WTC11 (cell line): ENCODE data around the gene WDR82. TPM values are rescaled to one million over a fixed set of nuclear protein-coding genes. Genes with fewer than 3 reads are reported as not detected.

Experiments used
- ATAC-seq: fragments of 200-7000 bp; cut with Tn5 transposase; 2 replicates; pipeline ENCODE4 v1.10.0; 2021; ENCODE audit warnings: mild to moderate bottlenecking, moderate library complexity
- CTCF ChIA-PET: fragments of 300-600 bp; sonication (Branson Sonifier 250); formaldehyde crosslinking; loops from one replicate; lab custom pipeline; 2021; ENCODE audit warnings: antibody characterized with exemption; lab: Charles Lee
- POLR2A ChIA-PET: fragments of 350-600 bp; sonication (Branson Sonifier 250); formaldehyde crosslinking; loops from one replicate; lab custom pipeline; 2021; ENCODE audit warnings: antibody characterized with exemption; lab: Charles Lee
- DNase-seq: peaks from one replicate; pipeline ENCODE4 v3.0.0; 2021; ENCODE audit warnings: low spot score
- H3K27ac Mint-ChIP-seq: 2 replicates; pipeline ENCODE4 v1.8.0; 2021; ENCODE audit warnings: mixed read lengths
- H3K27me3 Mint-ChIP-seq: 2 replicates; pipeline ENCODE4 v1.8.0; 2021; ENCODE audit warnings: low read depth, mild to moderate bottlenecking, moderate library complexity, mixed read lengths
- H3K36me3 Mint-ChIP-seq: 2 replicates; pipeline ENCODE4 v1.8.0; 2021; ENCODE audit warnings: mixed read lengths
- H3K4me1 Mint-ChIP-seq: 2 replicates; pipeline ENCODE4 v1.8.0; 2022; ENCODE audit warnings: mixed read lengths
- H3K4me3 Mint-ChIP-seq: 2 replicates; pipeline ENCODE4 v1.8.0; 2021; ENCODE audit warnings: mild to moderate bottlenecking, moderate library complexity, mixed read lengths
- H3K9me3 Mint-ChIP-seq: 2 replicates; pipeline ENCODE4 v1.8.0; 2021; ENCODE audit warnings: mixed read lengths
- GABPB1 ChIP-seq: sonication (generic); formaldehyde crosslinking; IDR thresholded peaks from 2 replicates; pipeline ENCODE4 v1.8.1; 2023; ENCODE audit warnings: mild to moderate bottlenecking, missing genetic modification reagents
- GRHL2 ChIP-seq: fragments of 250-450 bp; sonication (Bioruptor Pico); IDR thresholded peaks from 2 replicates; pipeline ENCODE4 v1.8.0; 2022; ENCODE audit warnings: mild to moderate bottlenecking, moderate library complexity; ENCODE audit not compliant: insufficient replicate concordance, severe bottlenecking
- MYBL2 ChIP-seq: sonication (generic); formaldehyde crosslinking; IDR thresholded peaks from 2 replicates; pipeline ENCODE4 v1.8.1; 2023; ENCODE audit warnings: mild to moderate bottlenecking, moderate library complexity, missing genetic modification reagents
- NFYB ChIP-seq: sonication (generic); formaldehyde crosslinking; conservative IDR thresholded peaks from 2 replicates; pipeline ENCODE4 v1.8.0; 2022; ENCODE audit warnings: low read depth, missing genetic modification reagents
- NR2C2 ChIP-seq: sonication (generic); formaldehyde crosslinking; IDR thresholded peaks from 2 replicates; pipeline ENCODE4 v1.8.0; 2022; ENCODE audit warnings: mild to moderate bottlenecking, missing genetic modification reagents
- PRRX2 ChIP-seq: fragments of 250-450 bp; sonication (Bioruptor Pico); IDR thresholded peaks from 2 replicates; pipeline ENCODE4 v1.8.0; 2021; ENCODE audit warnings: mild to moderate bottlenecking
- TEAD1 ChIP-seq: sonication (generic); formaldehyde crosslinking; IDR thresholded peaks from 2 replicates; pipeline ENCODE4 v1.8.0; 2022; ENCODE audit warnings: mild to moderate bottlenecking, missing genetic modification reagents
- ZBTB21 ChIP-seq: sonication (generic); formaldehyde crosslinking; IDR thresholded peaks from 2 replicates; pipeline ENCODE4 v1.8.1; 2023; ENCODE audit warnings: mild to moderate bottlenecking, missing genetic modification reagents, borderline replicate concordance
- ZNF219 ChIP-seq: sonication (generic); formaldehyde crosslinking; IDR thresholded peaks from 2 replicates; pipeline ENCODE4 v1.8.0; 2023; ENCODE audit warnings: missing genetic modification reagents, mild to moderate bottlenecking, borderline replicate concordance
- ZNF423 ChIP-seq: fragments of 250-450 bp; sonication (Bioruptor Pico); IDR thresholded peaks from 2 replicates; pipeline ENCODE4 v2.1.2; 2022; ENCODE audit warnings: mild to moderate bottlenecking, moderate library complexity
- ZNF671 ChIP-seq: fragments of 250-450 bp; sonication (Bioruptor Pico); IDR thresholded peaks from 2 replicates; pipeline ENCODE4 v1.8.0; 2021; ENCODE audit warnings: mild to moderate bottlenecking
- total RNA-seq: library from RNA; stranded (reverse); gene quantifications from 3 replicates; pipeline ENCODE4 v1.2.3, GENCODE V29; 2021
- TF ChIP-seq, protein P1 (sequence below): sonication (generic); formaldehyde crosslinking; IDR thresholded peaks from 2 replicates; pipeline ENCODE4 v1.8.1; 2022; ENCODE audit warnings: missing genetic modification reagents, borderline replicate concordance
- TF ChIP-seq, protein P2 (sequence below): sonication (generic); formaldehyde crosslinking; conservative IDR thresholded peaks from 2 replicates; pipeline ENCODE4 v1.8.1; 2023; ENCODE audit warnings: mild to moderate bottlenecking, low read depth, missing genetic modification reagents, moderate library complexity
- TF ChIP-seq, protein P3 (sequence below): fragments of 250-450 bp; sonication (Bioruptor Pico); IDR thresholded peaks from 2 replicates; pipeline ENCODE4 v2.1.2; 2022; ENCODE audit warnings: mild to moderate bottlenecking, moderate library complexity
- TF ChIP-seq, protein P4 (sequence below): fragments of 250-450 bp; sonication (Bioruptor Pico); IDR thresholded peaks from 2 replicates; pipeline ENCODE4 v1.9.0; 2021; ENCODE audit warnings: mild to moderate bottlenecking
- TF ChIP-seq, protein P5 (sequence below): sonication (generic); formaldehyde crosslinking; IDR thresholded peaks from 2 replicates; pipeline ENCODE4 v1.8.1; 2022; ENCODE audit warnings: low read depth, mild to moderate bottlenecking, moderate library complexity, missing genetic modification reagents, borderline replicate concordance
- TF ChIP-seq, protein P6 (sequence below): fragments of 250-450 bp; sonication (Bioruptor Pico); IDR thresholded peaks from 2 replicates; pipeline ENCODE4 v1.8.0; 2021; ENCODE audit warnings: mild to moderate bottlenecking

WDR82 gene
- total RNA-seq, 1 experiment from 2014 or later = 69.7 TPM

DNA sequence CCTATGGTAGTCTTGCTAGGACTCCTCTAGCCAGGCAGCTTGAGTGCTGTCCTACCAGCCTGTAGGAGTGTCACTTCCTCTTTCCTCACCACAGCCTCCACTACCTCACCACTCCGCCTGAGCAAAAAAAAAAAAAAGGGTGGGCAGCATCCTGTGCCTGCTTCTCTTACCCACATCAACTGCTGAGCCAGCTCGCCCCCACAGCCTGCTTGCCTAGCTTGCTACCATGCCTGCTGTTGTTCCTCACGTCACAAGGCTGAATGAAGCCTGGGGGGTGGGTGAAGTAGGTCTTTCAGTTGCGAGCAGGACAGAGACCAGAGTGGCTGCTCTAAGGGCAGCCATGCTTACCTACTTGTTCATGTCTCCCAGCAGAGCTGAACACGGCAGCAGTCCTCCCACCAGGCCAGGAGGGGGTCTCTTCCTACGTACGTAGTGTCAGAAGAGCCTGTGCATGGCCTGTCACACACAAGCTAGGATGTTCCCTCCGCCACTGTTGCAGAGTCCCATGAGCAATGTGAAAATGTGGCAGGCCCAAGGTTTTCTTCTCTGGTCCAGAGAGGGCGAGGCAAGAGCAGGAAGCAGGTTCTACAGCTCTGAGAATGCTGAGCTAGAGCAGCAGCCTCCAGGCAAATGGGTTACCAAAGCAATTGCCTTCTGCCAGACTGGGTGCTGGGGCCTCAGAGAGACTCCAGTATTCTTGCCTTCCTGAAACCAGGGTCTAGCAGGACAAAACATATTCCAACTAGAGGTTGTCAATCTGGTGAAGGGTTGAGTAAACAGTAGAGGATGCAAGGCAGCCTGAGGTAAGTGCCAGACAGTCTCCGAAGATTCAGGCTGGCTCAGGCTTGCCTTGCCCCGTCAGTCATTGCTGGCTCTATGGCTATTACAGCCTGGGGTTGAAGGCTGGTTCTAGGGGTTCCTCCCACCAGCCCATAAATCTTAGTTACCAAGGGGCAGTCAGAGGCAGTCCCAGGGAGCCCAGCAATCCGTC lies 24.8 kb downstream of the WDR82 start:
- DNase-seq (no peak), ATAC-seq (no peak; the same call in 1 of the 2 replicates)
- H3K9me3 Mint-ChIP-seq = no peaks in the 10 kb centered on the region
- peaks cover 50% of the 10 kb centered on the region for H3K36me3 Mint-ChIP-seq
- POLR2A ChIA-PET = no interaction called here
- H3K27ac Mint-ChIP-seq = no peak overlapping the region
- no peaks in the 10 kb centered on the region for H3K27me3 Mint-ChIP-seq
- TF ChIP-seq, protein P1, sequence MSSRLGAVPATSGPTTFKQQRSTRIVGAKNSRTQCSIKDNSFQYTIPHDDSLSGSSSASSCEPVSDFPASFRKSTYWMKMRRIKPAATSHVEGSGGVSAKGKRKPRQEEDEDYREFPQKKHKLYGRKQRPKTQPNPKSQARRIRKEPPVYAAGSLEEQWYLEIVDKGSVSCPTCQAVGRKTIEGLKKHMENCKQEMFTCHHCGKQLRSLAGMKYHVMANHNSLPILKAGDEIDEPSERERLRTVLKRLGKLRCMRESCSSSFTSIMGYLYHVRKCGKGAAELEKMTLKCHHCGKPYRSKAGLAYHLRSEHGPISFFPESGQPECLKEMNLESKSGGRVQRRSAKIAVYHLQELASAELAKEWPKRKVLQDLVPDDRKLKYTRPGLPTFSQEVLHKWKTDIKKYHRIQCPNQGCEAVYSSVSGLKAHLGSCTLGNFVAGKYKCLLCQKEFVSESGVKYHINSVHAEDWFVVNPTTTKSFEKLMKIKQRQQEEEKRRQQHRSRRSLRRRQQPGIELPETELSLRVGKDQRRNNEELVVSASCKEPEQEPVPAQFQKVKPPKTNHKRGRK (CRISPR knock-in tag) = no peak
- TF ChIP-seq ZNF219 (CRISPR knock-in tag) = no peak
- TF ChIP-seq MYBL2 (CRISPR knock-in tag) = no peak
- no peak for TF ChIP-seq ZNF671
- TF ChIP-seq ZBTB21 (CRISPR knock-in tag) = no peak
- TF ChIP-seq, protein P2, sequence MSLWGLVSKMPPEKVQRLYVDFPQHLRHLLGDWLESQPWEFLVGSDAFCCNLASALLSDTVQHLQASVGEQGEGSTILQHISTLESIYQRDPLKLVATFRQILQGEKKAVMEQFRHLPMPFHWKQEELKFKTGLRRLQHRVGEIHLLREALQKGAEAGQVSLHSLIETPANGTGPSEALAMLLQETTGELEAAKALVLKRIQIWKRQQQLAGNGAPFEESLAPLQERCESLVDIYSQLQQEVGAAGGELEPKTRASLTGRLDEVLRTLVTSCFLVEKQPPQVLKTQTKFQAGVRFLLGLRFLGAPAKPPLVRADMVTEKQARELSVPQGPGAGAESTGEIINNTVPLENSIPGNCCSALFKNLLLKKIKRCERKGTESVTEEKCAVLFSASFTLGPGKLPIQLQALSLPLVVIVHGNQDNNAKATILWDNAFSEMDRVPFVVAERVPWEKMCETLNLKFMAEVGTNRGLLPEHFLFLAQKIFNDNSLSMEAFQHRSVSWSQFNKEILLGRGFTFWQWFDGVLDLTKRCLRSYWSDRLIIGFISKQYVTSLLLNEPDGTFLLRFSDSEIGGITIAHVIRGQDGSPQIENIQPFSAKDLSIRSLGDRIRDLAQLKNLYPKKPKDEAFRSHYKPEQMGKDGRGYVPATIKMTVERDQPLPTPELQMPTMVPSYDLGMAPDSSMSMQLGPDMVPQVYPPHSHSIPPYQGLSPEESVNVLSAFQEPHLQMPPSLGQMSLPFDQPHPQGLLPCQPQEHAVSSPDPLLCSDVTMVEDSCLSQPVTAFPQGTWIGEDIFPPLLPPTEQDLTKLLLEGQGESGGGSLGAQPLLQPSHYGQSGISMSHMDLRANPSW = no peak
- TF ChIP-seq, protein P3, sequence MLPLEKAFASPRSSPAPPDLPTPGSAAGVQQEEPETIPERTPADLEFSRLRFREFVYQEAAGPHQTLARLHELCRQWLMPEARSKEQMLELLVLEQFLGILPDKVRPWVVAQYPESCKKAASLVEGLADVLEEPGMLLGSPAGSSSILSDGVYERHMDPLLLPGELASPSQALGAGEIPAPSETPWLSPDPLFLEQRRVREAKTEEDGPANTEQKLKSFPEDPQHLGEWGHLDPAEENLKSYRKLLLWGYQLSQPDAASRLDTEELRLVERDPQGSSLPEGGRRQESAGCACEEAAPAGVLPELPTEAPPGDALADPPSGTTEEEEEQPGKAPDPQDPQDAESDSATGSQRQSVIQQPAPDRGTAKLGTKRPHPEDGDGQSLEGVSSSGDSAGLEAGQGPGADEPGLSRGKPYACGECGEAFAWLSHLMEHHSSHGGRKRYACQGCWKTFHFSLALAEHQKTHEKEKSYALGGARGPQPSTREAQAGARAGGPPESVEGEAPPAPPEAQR (CRISPR knock-in tag) = no peak
- TF ChIP-seq PRRX2 = no peak
- TF ChIP-seq, protein P4, sequence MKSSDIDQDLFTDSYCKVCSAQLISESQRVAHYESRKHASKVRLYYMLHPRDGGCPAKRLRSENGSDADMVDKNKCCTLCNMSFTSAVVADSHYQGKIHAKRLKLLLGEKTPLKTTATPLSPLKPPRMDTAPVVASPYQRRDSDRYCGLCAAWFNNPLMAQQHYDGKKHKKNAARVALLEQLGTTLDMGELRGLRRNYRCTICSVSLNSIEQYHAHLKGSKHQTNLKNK (CRISPR knock-in tag) = no peak
- TF ChIP-seq NR2C2 (CRISPR knock-in tag) = no peak
- TF ChIP-seq, all 79 proteins: peak for 0
- H3K4me1 Mint-ChIP-seq = no peaks in the 10 kb centered on the region
- CTCF ChIA-PET = interaction anchor here (0.9 to 2.8 kb wide), 6 partner anchors 19 to 159 kb away, joined by 3 to 11 read pairs (median 4); partner anchors contain the start of gene WDR82
- H3K4me3 Mint-ChIP-seq = no peak overlapping the region

DNA sequence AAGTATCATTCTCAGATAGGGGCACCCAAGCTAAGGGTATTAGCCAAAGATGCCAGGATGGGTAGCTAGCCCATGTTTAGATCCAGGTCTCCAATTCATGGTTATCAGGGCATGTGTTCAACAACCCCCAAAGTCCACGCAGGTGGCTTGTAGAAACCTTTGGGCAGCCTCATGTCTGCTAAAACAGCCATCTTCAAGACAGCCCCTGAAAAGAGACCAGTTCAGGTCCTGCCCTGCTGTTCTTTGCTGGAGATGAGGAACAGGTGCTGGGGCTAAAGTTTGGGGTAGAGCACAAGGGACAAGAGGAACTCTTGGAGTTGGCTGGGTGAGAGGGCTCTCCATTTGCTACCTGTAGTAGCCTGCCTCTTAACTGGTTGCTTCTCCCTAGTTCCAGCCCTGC lies 28.3 kb downstream of the WDR82 start:
- no peak overlapping the region for H3K27ac Mint-ChIP-seq
- no peak for ATAC-seq
- no peak for DNase-seq
- H3K36me3 Mint-ChIP-seq = peaks cover 17% of the 10 kb centered on the region
- peaks cover 23% of the 10 kb centered on the region for H3K27me3 Mint-ChIP-seq
- ChIA-PET POLR2A (interaction anchor here (1.5 kb wide), 1 partner anchor 27 kb away, joined by 4 read pairs; no protein-coding TSS in a partner anchor), CTCF (interaction anchor here (1.2 to 2.3 kb wide), 4 partner anchors 11 to 30 kb away, joined by 3 to 9 read pairs (median 4); partner anchors contain the start of genes TWF2 and WDR82)
- H3K4me3 Mint-ChIP-seq = no peak overlapping the region
- H3K4me1 Mint-ChIP-seq = peaks cover 6% of the 10 kb centered on the region; the same call in 1 of the 2 replicates
- H3K9me3 Mint-ChIP-seq = no peaks in the 10 kb centered on the region
- TF ChIP-seq PRRX2 (no peak), TEAD1 (no peak), ZNF219 (CRISPR knock-in tag) (no peak), NFYB (CRISPR knock-in tag) (no peak), GRHL2 (no peak), GABPB1 (CRISPR knock-in tag) (no peak), ZNF423 (CRISPR knock-in tag) (no peak)
- TF ChIP-seq, protein P3 (CRISPR knock-in tag) = no peak
- TF ChIP-seq, protein P2 = no peak
- TF ChIP-seq, protein P5, sequence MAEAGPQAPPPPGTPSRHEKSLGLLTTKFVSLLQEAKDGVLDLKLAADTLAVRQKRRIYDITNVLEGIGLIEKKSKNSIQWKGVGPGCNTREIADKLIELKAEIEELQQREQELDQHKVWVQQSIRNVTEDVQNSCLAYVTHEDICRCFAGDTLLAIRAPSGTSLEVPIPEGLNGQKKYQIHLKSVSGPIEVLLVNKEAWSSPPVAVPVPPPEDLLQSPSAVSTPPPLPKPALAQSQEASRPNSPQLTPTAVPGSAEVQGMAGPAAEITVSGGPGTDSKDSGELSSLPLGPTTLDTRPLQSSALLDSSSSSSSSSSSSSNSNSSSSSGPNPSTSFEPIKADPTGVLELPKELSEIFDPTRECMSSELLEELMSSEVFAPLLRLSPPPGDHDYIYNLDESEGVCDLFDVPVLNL (CRISPR knock-in tag) = no peak
- TF ChIP-seq, protein P6, sequence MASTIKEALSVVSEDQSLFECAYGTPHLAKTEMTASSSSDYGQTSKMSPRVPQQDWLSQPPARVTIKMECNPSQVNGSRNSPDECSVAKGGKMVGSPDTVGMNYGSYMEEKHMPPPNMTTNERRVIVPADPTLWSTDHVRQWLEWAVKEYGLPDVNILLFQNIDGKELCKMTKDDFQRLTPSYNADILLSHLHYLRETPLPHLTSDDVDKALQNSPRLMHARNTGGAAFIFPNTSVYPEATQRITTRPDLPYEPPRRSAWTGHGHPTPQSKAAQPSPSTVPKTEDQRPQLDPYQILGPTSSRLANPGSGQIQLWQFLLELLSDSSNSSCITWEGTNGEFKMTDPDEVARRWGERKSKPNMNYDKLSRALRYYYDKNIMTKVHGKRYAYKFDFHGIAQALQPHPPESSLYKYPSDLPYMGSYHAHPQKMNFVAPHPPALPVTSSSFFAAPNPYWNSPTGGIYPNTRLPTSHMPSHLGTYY = no peak
